DMS153 (cell line): ENCODE data around the gene SRD5A2.
A peak's percentile ranks its signal among the peaks of the same experiment; 100 is the strongest.

Experiments used
- DNase-seq: peaks from one replicate; lab custom pipeline; 2025; lab: John Stamatoyannopoulos, UW

The SRD5A2 gene

DNA sequence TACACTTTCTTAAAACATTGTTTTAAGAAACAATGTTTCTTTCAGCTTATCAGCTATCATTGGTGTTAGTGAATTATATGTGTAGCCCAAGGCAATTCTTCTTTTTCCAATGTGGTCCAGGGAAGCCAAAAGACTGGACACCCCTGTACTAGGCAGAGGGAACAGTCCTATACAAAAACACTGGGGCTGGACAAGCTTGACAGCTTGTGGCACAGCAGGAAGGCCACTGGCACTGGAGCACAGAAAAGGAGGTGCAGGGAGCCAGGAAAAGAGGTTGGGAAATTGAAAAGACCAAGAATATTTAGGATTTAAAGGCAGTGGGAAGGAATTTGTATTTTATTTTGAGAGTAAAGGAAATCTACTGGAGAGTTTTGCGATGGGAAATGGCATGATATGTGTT lies 47.7 kb downstream of the SRD5A2 start:
- no peak for DNase-seq

DNA sequence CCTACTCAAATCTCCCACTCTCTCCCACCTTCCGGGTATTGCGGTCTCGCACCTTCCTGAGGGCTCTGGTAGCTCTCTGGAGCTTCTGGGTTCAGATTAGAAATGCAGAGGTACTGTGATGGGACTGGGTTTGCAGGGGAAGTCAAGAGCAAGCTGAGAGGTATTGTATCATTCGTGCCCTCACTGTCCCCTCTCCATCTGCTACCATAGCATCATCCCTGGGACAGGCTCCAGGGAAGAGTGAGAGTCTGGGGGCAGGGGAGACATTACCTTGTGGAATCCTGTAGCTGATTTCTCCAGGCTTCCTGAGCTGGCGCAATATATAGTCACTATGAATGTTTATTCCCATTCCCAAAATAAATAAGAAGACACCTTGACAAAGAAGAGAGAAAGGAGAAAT lies 49.6 kb downstream of the SRD5A2 start:
- no peak for DNase-seq

- no peak for DNase-seq
Observed at GRCh38 chr2:31529256-31529655, 51.5 kb downstream of the SRD5A2 start.

DNA sequence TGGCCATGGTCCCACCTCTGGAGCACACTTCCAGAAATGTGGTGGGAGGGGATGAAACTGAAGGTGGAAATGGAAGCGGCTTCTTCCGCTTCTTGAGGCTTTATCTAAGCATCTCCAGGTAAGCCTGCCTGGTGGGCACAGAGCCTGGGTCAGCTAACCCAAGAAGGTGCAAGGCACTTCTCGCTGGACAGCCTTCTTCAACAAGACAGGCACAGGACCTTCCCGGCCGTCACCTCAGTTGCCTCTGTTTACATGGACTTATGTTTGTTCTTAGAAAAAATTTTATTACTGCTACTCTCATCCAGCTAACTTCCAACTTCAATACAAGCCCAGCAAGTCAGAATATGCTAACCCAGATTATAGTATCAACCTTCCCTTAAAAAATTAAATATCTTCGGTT lies 51.9 kb downstream of the SRD5A2 start:
- DNase-seq: no peak

- no peak for DNase-seq
Observed at GRCh38 chr2:31526946-31527732, 53.6 kb downstream of the SRD5A2 start.

DNA sequence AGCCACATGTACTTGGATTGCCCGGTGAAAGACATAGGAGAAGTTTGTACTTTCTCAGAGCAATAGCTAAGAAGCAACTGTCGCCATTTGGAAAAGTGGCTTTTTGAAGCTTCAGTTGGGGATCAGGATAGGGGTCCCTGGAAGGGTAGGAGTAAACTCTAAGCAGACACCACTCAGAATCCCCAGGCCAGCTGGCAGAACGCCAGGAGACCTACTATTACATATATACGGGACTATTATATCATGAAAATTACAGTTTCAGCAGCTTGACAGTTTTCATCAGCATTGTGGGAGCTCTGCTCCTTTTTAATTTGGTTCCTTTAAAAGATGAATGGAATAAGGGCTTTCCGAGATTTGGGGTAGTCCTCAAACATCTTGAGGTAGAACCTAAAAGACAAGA lies 54.9 kb downstream of the SRD5A2 start:
- DNase-seq: no peak

- no peak for DNase-seq
Observed at GRCh38 chr2:31524592-31524991, 56.1 kb downstream of the SRD5A2 start.

GRCh38 chr2:31523871-31524492 lies 56.8 kb downstream of the SRD5A2 start:
- DNase-seq: peak; percentile 42

GRCh38 chr2:31522786-31523185 lies 58.0 kb downstream of the SRD5A2 start:
- DNase-seq: peak; percentile 78

- no peak for DNase-seq
Observed at GRCh38 chr2:31517442-31518203, 63.1 kb downstream of the SRD5A2 start.

GRCh38 chr2:31515586-31515985 lies 65.2 kb downstream of the SRD5A2 start:
- no peak for DNase-seq

GRCh38 chr2:31513553-31513952 lies 67.2 kb downstream of the SRD5A2 start:
- no peak for DNase-seq

DNA sequence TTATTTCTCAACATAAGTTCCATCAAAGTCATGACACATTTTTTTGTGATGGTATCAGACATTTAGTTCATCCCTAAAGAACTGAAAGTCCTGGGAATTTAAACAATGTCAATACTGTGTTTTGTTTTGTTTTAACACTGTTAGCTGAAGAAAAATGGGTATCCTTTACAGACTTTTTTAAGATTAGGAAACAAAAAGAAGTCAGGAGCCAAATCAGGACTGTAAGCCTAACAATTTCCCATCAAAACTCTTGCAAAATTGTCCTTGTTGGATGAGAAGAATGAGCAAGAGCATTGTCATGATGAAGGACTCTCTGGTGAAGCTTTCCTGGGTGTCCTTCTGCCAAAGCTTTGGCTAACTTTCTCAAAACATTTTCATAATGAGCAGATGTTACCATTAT lies 69.4 kb downstream of the SRD5A2 start:
- DNase-seq: no peak

DNA sequence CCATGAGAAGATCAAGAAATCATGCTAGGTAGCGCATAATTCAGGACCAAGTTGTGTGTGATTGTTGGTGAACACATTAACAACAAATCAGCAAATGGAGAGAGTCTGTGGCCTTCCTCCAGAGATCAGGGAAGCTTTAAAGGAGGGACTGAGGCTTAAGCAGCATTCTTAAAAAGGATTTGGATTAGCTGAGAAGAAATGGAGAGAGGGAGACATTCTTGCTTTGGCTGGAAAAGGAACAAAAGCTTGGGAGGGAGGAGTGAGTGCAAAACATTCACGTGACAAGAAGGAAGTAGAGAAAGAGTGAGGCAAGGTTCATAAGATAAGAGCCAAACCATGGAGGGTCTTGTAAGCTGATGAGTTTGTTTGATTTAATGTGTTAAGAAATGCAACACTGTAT lies 75.6 kb downstream of the SRD5A2 start:
- no peak for DNase-seq

- DNase-seq: no peak
Observed at GRCh38 chr2:31504311-31504710, 76.4 kb downstream of the SRD5A2 start.

DNA sequence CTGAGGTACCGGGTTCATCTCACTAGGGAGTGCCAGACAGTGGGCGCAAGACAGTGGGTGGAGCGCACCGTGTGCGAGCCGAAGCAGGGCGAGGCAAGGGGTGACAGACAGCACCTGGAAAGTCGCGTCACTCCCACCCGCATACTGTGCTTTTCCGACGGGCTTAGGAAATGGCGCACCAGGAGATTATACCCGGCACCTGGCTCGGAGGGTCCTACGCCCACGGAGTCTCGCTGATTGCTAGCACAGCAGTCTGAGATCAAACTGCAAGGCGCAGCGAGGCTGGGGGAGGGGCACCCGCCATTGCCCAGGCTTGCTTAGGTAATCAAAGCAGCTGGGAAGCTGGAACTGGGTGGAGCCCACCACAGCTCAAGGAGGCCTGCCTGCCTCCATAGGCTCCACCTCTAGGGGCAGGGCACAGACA lies 84.3 kb downstream of the SRD5A2 start:
- DNase-seq: peak; percentile 33

GRCh38 chr2:31489339-31489738 lies 91.4 kb downstream of the SRD5A2 start:
- DNase-seq: peak; percentile 93

DNA sequence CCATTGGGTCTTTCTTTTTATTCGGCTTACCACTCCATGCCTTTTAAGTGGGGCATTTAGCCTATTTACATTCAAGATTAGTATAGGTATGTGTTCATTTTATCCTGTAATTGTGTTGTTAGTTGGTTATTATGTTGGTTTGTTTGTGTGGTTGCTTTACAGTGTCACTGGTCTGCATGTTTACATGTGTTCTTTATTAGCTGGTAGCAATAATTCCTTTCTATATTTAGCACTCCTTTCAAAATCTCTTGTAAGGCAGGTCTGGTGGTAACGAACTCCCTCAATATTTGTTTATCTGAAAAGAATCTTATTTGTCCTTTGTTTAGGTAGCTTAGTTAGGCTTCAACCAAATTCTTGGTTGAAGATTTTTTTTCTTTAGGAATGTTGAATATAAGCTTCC lies 97.5 kb downstream of the SRD5A2 start:
- no peak for DNase-seq

DNA sequence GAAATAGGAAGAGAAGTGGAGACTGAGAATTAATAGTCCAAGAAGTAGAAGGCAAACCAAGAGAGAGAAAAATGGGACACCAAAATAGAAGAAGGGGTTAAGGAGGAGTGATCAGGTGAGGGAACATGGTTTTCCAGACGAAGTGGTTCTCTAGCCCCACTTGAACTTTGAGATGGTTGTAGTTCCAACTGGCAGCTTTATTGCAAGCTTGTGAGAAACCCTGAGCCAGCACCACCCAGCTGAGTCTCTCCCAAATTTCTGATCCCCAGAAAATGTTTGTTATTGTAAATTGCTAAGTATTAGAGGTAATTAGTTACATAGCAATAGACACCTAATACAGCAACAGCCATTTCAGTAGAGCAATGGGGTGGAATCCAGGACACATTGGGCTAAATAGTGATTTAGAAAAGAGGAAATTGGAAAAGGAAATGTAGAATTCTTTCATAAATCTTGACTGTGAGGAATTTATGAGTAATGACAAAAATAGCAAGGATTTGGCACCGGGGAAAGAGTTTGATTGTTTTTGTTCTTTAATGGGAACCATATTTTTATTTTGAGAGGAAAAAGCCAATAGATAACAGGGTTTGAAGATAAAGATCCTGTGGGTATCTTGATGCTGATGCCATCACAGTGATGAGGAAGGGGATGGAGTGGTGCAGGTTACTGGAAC lies 104.1 kb downstream of the SRD5A2 start:
- no peak for DNase-seq

DNA sequence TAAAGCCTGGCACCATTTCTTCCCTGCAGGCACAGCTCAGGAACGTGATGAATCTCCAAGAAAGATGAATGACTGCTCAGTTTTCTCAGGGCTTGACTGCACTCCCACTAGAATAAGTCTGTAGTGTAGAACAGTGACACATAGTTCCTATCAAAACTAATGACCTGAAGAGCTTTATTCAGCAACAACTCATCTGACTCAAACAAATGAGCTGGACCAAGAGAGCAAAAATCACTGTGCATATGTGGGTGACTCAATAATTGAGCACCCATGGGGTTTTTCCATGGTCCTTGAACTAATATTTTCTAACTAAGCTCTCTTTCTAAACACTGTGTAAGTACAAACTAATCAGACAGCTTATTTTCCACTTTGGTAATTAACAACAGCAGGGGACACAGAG lies 105.0 kb downstream of the SRD5A2 start:
- DNase-seq: no peak

GRCh38 chr2:31474296-31474695 lies 106.4 kb downstream of the SRD5A2 start:
- no peak for DNase-seq
